ENCODE results near the gene LYL1. TPM values are rescaled to one million over a fixed set of nuclear protein-coding genes. Genes with fewer than 3 reads are reported as not detected.

LYL1 gene
- total and polyA plus RNA-seq, 2 of the 4 experiments (the other 2 are of a cell fraction), result 0.36 to 0.39 TPM

DNA sequence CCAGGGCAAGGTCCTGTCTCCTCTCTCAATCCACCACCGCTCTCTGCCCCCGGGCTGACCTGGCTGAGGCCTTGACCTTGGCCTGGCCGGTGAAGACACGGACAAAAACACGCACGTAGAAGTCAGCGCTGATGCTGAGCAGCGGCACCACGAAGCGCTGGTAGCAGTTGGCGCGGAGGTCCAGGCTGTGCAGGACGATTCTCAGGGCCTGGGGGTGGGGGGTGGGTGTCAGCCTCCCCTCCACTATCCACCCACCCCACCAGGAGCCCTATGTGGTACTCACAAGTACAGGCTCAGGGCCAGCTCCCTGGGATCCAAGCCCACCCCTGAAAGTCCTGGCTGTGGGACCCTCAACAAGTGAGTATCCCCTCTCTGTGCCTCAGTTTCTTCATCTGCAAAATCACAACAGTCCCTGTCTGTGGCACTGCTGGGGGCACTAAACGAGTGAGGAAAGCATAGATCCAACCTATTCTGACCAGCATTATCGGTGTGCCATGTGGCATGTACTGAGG, 7.5 kb upstream of the LYL1 start:
- Histone ChIP-seq H3K4me2 (ENCODE audit: low read depth, low read length) (no peak overlapping the region), H3K36me3 (ENCODE audit: control insufficient read depth, insufficient read depth, low read length) (peaks cover 23% of the 10 kb centered on the region), H3K4me3 (ENCODE audit: insufficient read depth, low read depth, low read length) (no peak overlapping the region), H3K9ac (ENCODE audit: low read depth, low read length) (no peak overlapping the region), H2BK120ac (ENCODE audit: low read depth, low read length) (no peak overlapping the region), H4K8ac (ENCODE audit: low read depth in 2 of 2, low read length in 2 of 2) (no peak overlapping the region), H2BK15ac (ENCODE audit: low read depth, low read length) (no peak overlapping the region), H3K4ac (ENCODE audit: low read depth, low read length) (no peak overlapping the region), H2AK9ac (replicated peaks; ENCODE audit: low read depth, low read length, poor library complexity) (no peak overlapping the region), H3K18ac (ENCODE audit: low read depth, low read length) (no peak overlapping the region), H3K27ac (ENCODE audit: insufficient read depth, low read length) (no peak overlapping the region), H3K4me1 (ENCODE audit: control insufficient read depth, insufficient read depth, low read length) (no peaks in the 10 kb centered on the region), H2AK5ac (ENCODE audit: low read depth, low read length) (no peak overlapping the region), H4K5ac (ENCODE audit: low read depth, low read length) (no peak overlapping the region), H2BK5ac (ENCODE audit: low read depth, low read length, poor library complexity, severe bottlenecking) (no peak overlapping the region), H3K23ac (ENCODE audit: low read depth, low read length) (no peak overlapping the region), H3K27me3 (ENCODE audit: control insufficient read depth, insufficient read depth, low read length) (no peaks in the 10 kb centered on the region), H3K9me1 (ENCODE audit: insufficient read depth, low read length) (no peaks in the 10 kb centered on the region), H2BK20ac (ENCODE audit: low read depth, low read length) (no peak overlapping the region), H3K14ac (replicated peaks; ENCODE audit: low read depth, low read length) (no peak overlapping the region), H2AFZ (replicated peaks; ENCODE audit: low read length, poor library complexity) (no peak overlapping the region), H3K9me3 (ENCODE audit: control insufficient read depth, insufficient read depth, low read length) (no peaks in the 10 kb centered on the region), H4K91ac (ENCODE audit: insufficient read depth, low read depth, low read length) (no peak overlapping the region), H3K79me1 (ENCODE audit: low read depth in 1 of 2, low read length in 2 of 2) (peaks cover 0 to 12% of the 10 kb centered on the region in 2 experiments; a peak in 2 of 4 replicates), H4K20me1 (ENCODE audit: insufficient read depth, low read length) (no peaks in the 10 kb centered on the region), H3K56ac (ENCODE audit: extremely low read depth, insufficient read depth, low read length) (no peak overlapping the region)
- no TSS peak for BruUV-seq (replicated peaks)
- whole genome bisulfite sequencing, 2 experiments (ENCODE audit: extremely low coverage in 2 of 2, insufficient read length in 1 of 2), result 100% methylated on average over 2 of the region's 15 CpGs; no CpG with 5 or more reads in 1 of the 2 experiments
- ATAC-seq (ENCODE audit: low read depth) (no peak), DNase-seq (no peak)
- dilution Hi-C loops (cut with HindIII; ENCODE audit: low sequenced_read_pairs, unreplicated experiment), result no loop called here
- TF ChIP-seq CEBPB (IDR thresholded peaks at IDR 0.05; ENCODE audit: low read depth, low read length) (no peak), FOS (IDR thresholded peaks at IDR 0.05; ENCODE audit: low read depth, low read length) (no peak), MAFK (IDR thresholded peaks at IDR 0.05; ENCODE audit: low read depth, low read length) (no peak), RAD21 (IDR thresholded peaks at IDR 0.05; ENCODE audit: low read length) (no peak), CHD1 (IDR thresholded peaks at IDR 0.05; ENCODE audit: low read depth, low read length) (no peak), SMC3 (IDR thresholded peaks at IDR 0.05; ENCODE audit: low read depth, low read length) (no peak), RCOR1 (IDR thresholded peaks at IDR 0.05; ENCODE audit: insufficient replicate concordance, low read length) (no peak), ELK1 (IDR thresholded peaks at IDR 0.05; ENCODE audit: borderline replicate concordance, low read depth, low read length) (no peak), CTCF (conservative IDR thresholded peaks at IDR 0.05; ENCODE audit: low read depth, low read length) (no peak), BHLHE40 (IDR thresholded peaks at IDR 0.05; ENCODE audit: low read depth, low read length) (no peak), MXI1 (IDR thresholded peaks at IDR 0.05; ENCODE audit: borderline replicate concordance, low read depth, low read length) (no peak), RFX5 (IDR thresholded peaks at IDR 0.05; ENCODE audit: low read depth, low read length) (no peak), POLR2A (IDR thresholded peaks at IDR 0.05; ENCODE audit: low read depth, low read length) (no peak), NFE2L2 (IDR thresholded peaks at IDR 0.05; ENCODE audit: low read depth, low read length) (no peak), MAZ (IDR thresholded peaks at IDR 0.05; ENCODE audit: borderline replicate concordance, low read depth, low read length) (no peak)
- TF ChIP-seq, protein P1, sequence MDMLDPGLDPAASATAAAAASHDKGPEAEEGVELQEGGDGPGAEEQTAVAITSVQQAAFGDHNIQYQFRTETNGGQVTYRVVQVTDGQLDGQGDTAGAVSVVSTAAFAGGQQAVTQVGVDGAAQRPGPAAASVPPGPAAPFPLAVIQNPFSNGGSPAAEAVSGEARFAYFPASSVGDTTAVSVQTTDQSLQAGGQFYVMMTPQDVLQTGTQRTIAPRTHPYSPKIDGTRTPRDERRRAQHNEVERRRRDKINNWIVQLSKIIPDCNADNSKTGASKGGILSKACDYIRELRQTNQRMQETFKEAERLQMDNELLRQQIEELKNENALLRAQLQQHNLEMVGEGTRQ (IDR thresholded peaks at IDR 0.05; ENCODE audit: low read depth, low read length), result no peak
- ChIA-PET CTCF (no interaction called here), POLR2A (ENCODE audit: unreplicated experiment) (no interaction called here)
- in situ Hi-C loops (cut with MboI; ENCODE audit: low sequenced_read_pairs), result no loop called here
- intact Hi-C loops (cut with micrococcal nuclease), result no loop called here
